Measurements from ENCODE around the gene TBC1D2B. TPM values are rescaled to one million over a fixed set of nuclear protein-coding genes. Genes with fewer than 3 reads are reported as not detected.

The TBC1D2B gene
- total and polyA plus RNA-seq, 2 donors (not counting 3 experiments of a cell fraction or from before 2014, with no cell fraction given): 30.8 to 46.1 TPM

- ChIA-PET CTCF (interaction anchor here (0.6 to 4.2 kb wide), 9 partner anchors 10 to 94 kb away, joined by 3 to 25 read pairs (median 6); no protein-coding TSS in a partner anchor), POLR2A (no interaction called here)
- H3K9me1 ChIP-seq (replicated peaks; ENCODE audit: control insufficient read depth, extremely low read depth, insufficient read depth, low read length): no peaks in the 10 kb centered on the region
- no peak for TF ChIP-seq MYC (IDR thresholded peaks at IDR 0.05; ENCODE audit: low read depth, low read length)
- H3K9me3 ChIP-seq (replicated peaks; ENCODE audit: control insufficient read depth, insufficient read depth, low read length): no peaks in the 10 kb centered on the region
- no peak overlapping the region for H3K4me3 ChIP-seq (replicated peaks in 1 of 3; ENCODE audit: insufficient read depth in 1 of 3, low read depth in 1 of 3, low read length in 3 of 3)
- no peak overlapping the region for H2AFZ ChIP-seq (ENCODE audit: low read depth, low read length)
- FAIRE-seq (no peak), DNase-seq (ENCODE audit: low read depth, low spot score) (no peak)
- intact Hi-C loops (cut with micrococcal nuclease) (no loop called here), dilution Hi-C loops (cut with MboI; ENCODE audit: extremely low pct_ligation_motif_present, low sequenced_read_pairs) (no loop called here)
- no peaks in the 10 kb centered on the region for H3K27me3 ChIP-seq (ENCODE audit: control insufficient read depth in 2 of 2, insufficient read depth in 2 of 2, low read length in 2 of 2)
- no TSS peak for BruUV-seq (replicated peaks)
- H3K36me3 ChIP-seq (ENCODE audit: control insufficient read depth in 2 of 2, extremely low read depth in 1 of 2, insufficient read depth in 2 of 2, low read length in 2 of 2): no peaks in the 10 kb centered on the region
- no peak overlapping the region for H3K9ac ChIP-seq (replicated peaks; ENCODE audit: extremely low read depth, insufficient read depth, low read length)
- peak overlapping the region; percentile 34 for H3K27ac ChIP-seq (ENCODE audit: insufficient read depth, low read depth, low read length)
- H3K4me1 ChIP-seq (ENCODE audit: control insufficient read depth, extremely low read depth, insufficient read depth, low read length): peaks cover 62% of the 10 kb centered on the region
- peaks cover 31% of the 10 kb centered on the region for H3K79me2 ChIP-seq (ENCODE audit: control insufficient read depth, insufficient read depth, low read length)
- no peaks in the 10 kb centered on the region for H4K20me1 ChIP-seq (replicated peaks; ENCODE audit: control insufficient read depth, extremely low read depth, insufficient read depth, low read length)
- H3K4me2 ChIP-seq (ENCODE audit: insufficient read depth, low read length): no peak overlapping the region
These were observed 25.0 kb downstream of the TBC1D2B start for GRCh38 chr15:78052545-78052944.

GRCh38 chr15:78052001-78052401 lies 25.5 kb downstream of the TBC1D2B start:
- Histone ChIP-seq H4K20me1 (replicated peaks; ENCODE audit: control insufficient read depth, extremely low read depth, insufficient read depth, low read length) (no peaks in the 10 kb centered on the region), H3K9me1 (replicated peaks; ENCODE audit: control insufficient read depth, extremely low read depth, insufficient read depth, low read length) (no peaks in the 10 kb centered on the region), H3K4me3 (replicated peaks in 1 of 3; ENCODE audit: insufficient read depth in 1 of 3, low read depth in 1 of 3, low read length in 3 of 3) (no peak overlapping the region), H3K9ac (replicated peaks; ENCODE audit: extremely low read depth, insufficient read depth, low read length) (no peak overlapping the region), H3K36me3 (ENCODE audit: control insufficient read depth in 2 of 2, extremely low read depth in 1 of 2, insufficient read depth in 2 of 2, low read length in 2 of 2) (no peaks in the 10 kb centered on the region), H3K27me3 (ENCODE audit: control insufficient read depth in 2 of 2, insufficient read depth in 2 of 2, low read length in 2 of 2) (no peaks in the 10 kb centered on the region), H3K4me2 (ENCODE audit: insufficient read depth, low read length) (peak overlapping the region; percentile 70), H2AFZ (ENCODE audit: low read depth, low read length) (no peak overlapping the region), H3K27ac (ENCODE audit: insufficient read depth, low read depth, low read length) (peak overlapping the region; percentile 34), H3K4me1 (ENCODE audit: control insufficient read depth, extremely low read depth, insufficient read depth, low read length) (peaks cover 60% of the 10 kb centered on the region), H3K79me2 (ENCODE audit: control insufficient read depth, insufficient read depth, low read length) (peaks cover 30% of the 10 kb centered on the region), H3K9me3 (replicated peaks; ENCODE audit: control insufficient read depth, insufficient read depth, low read length) (no peaks in the 10 kb centered on the region)
- ChIA-PET POLR2A (no interaction called here), CTCF (interaction anchor here (0.6 to 4.2 kb wide), 10 partner anchors 10 to 93 kb away, joined by 3 to 25 read pairs (median 6); no protein-coding TSS in a partner anchor)
- no peak for FAIRE-seq
- dilution Hi-C loops (cut with MboI; ENCODE audit: extremely low pct_ligation_motif_present, low sequenced_read_pairs) (no loop called here), intact Hi-C loops (cut with micrococcal nuclease) (no loop called here)
- TF ChIP-seq GATA2 (IDR thresholded peaks at IDR 0.05; ENCODE audit: insufficient read depth, insufficient read length, low read depth, low read length) (peak; percentile 20), EZH2 (IDR thresholded peaks at IDR 0.05; ENCODE audit: borderline replicate concordance, low read depth, low read length, severe bottlenecking) (no peak), MAX (IDR thresholded peaks at IDR 0.05; ENCODE audit: insufficient read depth, insufficient read length) (no peak)
- no TSS peak for BruUV-seq (replicated peaks)
- DNase-seq (ENCODE audit: low read depth, low spot score): peak; percentile 56

All from endothelial cell of umbilical vein (primary cell).